ENCODE measurements around the gene TSPAN5.

- no peak for TF ChIP-seq CTCF (IDR thresholded peaks at IDR 0.05)
- TF ChIP-seq POLR2A (IDR thresholded peaks at IDR 0.05), result no peak
These were observed 39.7 kb downstream of the TSPAN5 start for GRCh38 chr4:98618680-98619079.
